Caco-2 (cell line): Measurements from ENCODE around the gene LIPA. TPM values are rescaled to one million over a fixed set of nuclear protein-coding genes. Genes with fewer than 3 reads are reported as not detected.

Experiments used
- BruUV-seq: library from RNA; stranded (reverse); fragments of 400-500 nt; replicated peaks from 2 replicates; lab custom pipeline; 2021; lab: Mats Ljungman, UMichigan
- CTCF ChIA-PET: fragments of 300-600 bp; sonication (Branson Sonifier 250); formaldehyde crosslinking; loops from one replicate; lab custom pipeline; 2022; ENCODE audit warnings: antibody characterized with exemption; lab: Charles Lee
- POLR2A ChIA-PET: fragments of 300-600 bp; sonication (Branson Sonifier 250); formaldehyde crosslinking; loops from one replicate; lab custom pipeline; 2022; ENCODE audit warnings: antibody characterized with exemption; lab: Charles Lee
- DNase-seq, 2 experiments: peaks; one replicate each; pipeline versions ENCODE4 v3.0.0 to v3.0.0-alpha.2; 2020 to 2022
- H3K27me3 ChIP-seq: replicated peaks from 2 replicates; pipeline ENCODE4 v1.6.0; 2011; ENCODE audit warnings: low read length; ENCODE audit not compliant: control insufficient read depth, insufficient read depth
- H3K36me3 ChIP-seq: 2 replicates; pipeline ENCODE4 v1.5.1; 2011; ENCODE audit warnings: low read length; ENCODE audit not compliant: control insufficient read depth, insufficient read depth
- H3K4me1 ChIP-seq: fragments of 250-450 bp; sonication (Bioruptor Pico); 2 replicates; pipeline ENCODE4 v1.5.1; 2020; ENCODE audit warnings: mild to moderate bottlenecking
- H3K4me3 ChIP-seq: 2 replicates; pipeline ENCODE4 v1.5.1; 2011; ENCODE audit warnings: low read depth, mild to moderate bottlenecking, control low read depth, low read length
- H3K9me3 ChIP-seq: fragments of 250-450 bp; sonication (Bioruptor Pico); 2 replicates; pipeline ENCODE4 v1.5.1; 2020; ENCODE audit warnings: mild to moderate bottlenecking, moderate library complexity
- H3K27ac Mint-ChIP-seq: one replicate; pipeline ENCODE4 v1.8.0; 2022; ENCODE audit warnings: mixed read lengths; ENCODE audit not compliant: unreplicated experiment
- H3K27me3 Mint-ChIP-seq: one replicate; pipeline ENCODE4 v1.8.0; 2022; ENCODE audit warnings: mixed read lengths; ENCODE audit not compliant: insufficient read depth, unreplicated experiment
- H3K36me3 Mint-ChIP-seq: one replicate; pipeline ENCODE4 v1.8.0; 2022; ENCODE audit warnings: mild to moderate bottlenecking, mixed read lengths; ENCODE audit not compliant: insufficient read depth, unreplicated experiment
- H3K4me1 Mint-ChIP-seq: one replicate; pipeline ENCODE4 v1.8.0; 2022; ENCODE audit warnings: low read depth, mixed read lengths; ENCODE audit not compliant: unreplicated experiment
- H3K4me3 Mint-ChIP-seq: one replicate; pipeline ENCODE4 v1.8.0; 2022; ENCODE audit warnings: mild to moderate bottlenecking, moderate library complexity, mixed read lengths; ENCODE audit not compliant: unreplicated experiment
- H3K9me3 Mint-ChIP-seq: one replicate; pipeline ENCODE4 v1.8.0; 2022; ENCODE audit warnings: mixed read lengths; ENCODE audit not compliant: unreplicated experiment
- CTCF ChIP-seq, 2 experiments: fragments of 200-600 bp in 1 of 2; IDR thresholded peaks; 1 replicate in 1 of 2; 2 replicates in 1 of 2; pipeline versions ENCODE4 v1.5.1 to v1.8.0; 2011 to 2022; ENCODE audit warnings: antibody characterized with exemption in 1 of 2, control low read depth in 1 of 2, inconsistent platforms in 1 of 2, low read depth in 1 of 2, low read length in 1 of 2, mild to moderate bottlenecking in 1 of 2, moderate library complexity in 1 of 2; ENCODE audit not compliant: insufficient read depth in 1 of 2, severe bottlenecking in 1 of 2, unreplicated experiment in 1 of 2
- intact Hi-C: fragments of 100-400 bp; cut with micrococcal nuclease; formaldehyde crosslinking; loops from one replicate; pipeline ENCODE4 v1.10.0; 2022; ENCODE audit not compliant: unreplicated experiment
- total RNA-seq: library from RNA; stranded (reverse); gene quantifications from 2 replicates; pipeline ENCODE4 v1.2.3, GENCODE V29; 2022

LIPA gene
- total RNA-seq, 1 experiment from 2014 or later, result 18.8 TPM

- peak overlapping the region; percentile 24 for H3K27ac Mint-ChIP-seq
- POLR2A ChIA-PET, result no interaction called here
Measured at GRCh38 chr10:89263531-89263930, 12.0 kb upstream of the LIPA start.

GRCh38 chr10:89263091-89263490, 11.5 kb upstream of the LIPA start:
- H3K4me1 Mint-ChIP-seq, result peaks cover 20% of the 10 kb centered on the region
- H3K4me3 Mint-ChIP-seq, result no peak overlapping the region
- ChIA-PET POLR2A (no interaction called here), CTCF (no interaction called here)
- DNase-seq, result no peak
- no peaks in the 10 kb centered on the region for H3K9me3 Mint-ChIP-seq
- no TSS peak for BruUV-seq
- Histone ChIP-seq H3K4me3 (no peak overlapping the region), H3K27me3 (no peaks in the 10 kb centered on the region), H3K36me3 (no peaks in the 10 kb centered on the region), H3K9me3 (peaks cover 9% of the 10 kb centered on the region; the same call in 1 of the 2 replicates), H3K4me1 (peaks cover 35% of the 10 kb centered on the region)
- H3K27ac Mint-ChIP-seq, result peak overlapping the region; percentile 24
- no peak for TF ChIP-seq CTCF (IDR thresholded peaks at IDR 0.05; ENCODE audit: insufficient read depth in 1 of 2, low read depth in 1 of 2, low read length in 1 of 2, severe bottlenecking in 1 of 2, unreplicated experiment in 1 of 2)
- intact Hi-C loops, result no loop called here
- no peaks in the 10 kb centered on the region for H3K27me3 Mint-ChIP-seq
- no peaks in the 10 kb centered on the region for H3K36me3 Mint-ChIP-seq

More at GRCh38 chr10:89263531-89263930, 12.0 kb upstream of the LIPA start:
- no peak overlapping the region for H3K4me3 ChIP-seq
- H3K27me3 ChIP-seq, result no peaks in the 10 kb centered on the region
- no peaks in the 10 kb centered on the region for H3K36me3 ChIP-seq
- no TSS peak for BruUV-seq
- H3K4me1 Mint-ChIP-seq, result peaks cover 20% of the 10 kb centered on the region
- no peak for TF ChIP-seq CTCF (IDR thresholded peaks at IDR 0.05; ENCODE audit: insufficient read depth in 1 of 2, low read depth in 1 of 2, low read length in 1 of 2, severe bottlenecking in 1 of 2, unreplicated experiment in 1 of 2)
- peaks cover 35% of the 10 kb centered on the region for H3K4me1 ChIP-seq
- DNase-seq, result no peak
- no peak overlapping the region for H3K4me3 Mint-ChIP-seq
- no peaks in the 10 kb centered on the region for H3K9me3 Mint-ChIP-seq
- H3K27me3 Mint-ChIP-seq, result no peaks in the 10 kb centered on the region
- H3K9me3 ChIP-seq, result peaks cover 9% of the 10 kb centered on the region; the same call in 1 of the 2 replicates
- intact Hi-C loops, result no loop called here
- no peaks in the 10 kb centered on the region for H3K36me3 Mint-ChIP-seq
- CTCF ChIA-PET, result no interaction called here

- H3K4me1 ChIP-seq, result peaks cover 35% of the 10 kb centered on the region
- peaks cover 20% of the 10 kb centered on the region for H3K4me1 Mint-ChIP-seq
- intact Hi-C loops, result no loop called here
- ChIA-PET CTCF (interaction anchor here (0.6 kb wide), 1 partner anchor 78 kb away, joined by 3 read pairs; no protein-coding TSS in a partner anchor), POLR2A (interaction anchor here (1.0 to 1.1 kb wide), 2 partner anchors 10 to 90 kb away, joined by 3 read pairs; partner anchors contain the start of gene LIPA)
- no peak for TF ChIP-seq CTCF (IDR thresholded peaks at IDR 0.05; ENCODE audit: insufficient read depth in 1 of 2, low read depth in 1 of 2, low read length in 1 of 2, severe bottlenecking in 1 of 2, unreplicated experiment in 1 of 2)
- H3K27ac Mint-ChIP-seq, result peak overlapping the region; percentile 63
- no peaks in the 10 kb centered on the region for H3K27me3 Mint-ChIP-seq
- no peaks in the 10 kb centered on the region for H3K27me3 ChIP-seq
- no peak overlapping the region for H3K4me3 ChIP-seq
- H3K36me3 ChIP-seq, result no peaks in the 10 kb centered on the region
- H3K9me3 Mint-ChIP-seq, result no peaks in the 10 kb centered on the region
- no peak overlapping the region for H3K4me3 Mint-ChIP-seq
- TSS peak; percentile 91 for BruUV-seq
- no peaks in the 10 kb centered on the region for H3K36me3 Mint-ChIP-seq
- DNase-seq, result peak; percentile 37 to 62
- H3K9me3 ChIP-seq, result peaks cover 9% of the 10 kb centered on the region; the same call in 1 of the 2 replicates
Measured at GRCh38 chr10:89262086-89263051, 10.8 kb upstream of the LIPA start.
